Activated CD4-positive, CD25-positive, alpha-beta regulatory T cell treated with anti-CD3 and anti-CD28 coated beads, Interleukin-2, amount 50 U/mL, for 72 hours (primary cell): Measurements from ENCODE around the gene NCEH1.
A peak's percentile ranks its signal among the peaks of the same experiment; 100 is the strongest.
"Not testable (repeated sequence)": the region's sequence is repeated elsewhere in the genome, so short reads cannot be mapped to it uniquely, and the experiment has no call there.

Source experiments
- DNase-seq: peaks from one replicate; pipeline ENCODE4 v3.0.0; 2021

The NCEH1 gene

GRCh38 chr3:172608575-172608974, 102.3 kb downstream of the NCEH1 start:
- no peak for DNase-seq

DNA sequence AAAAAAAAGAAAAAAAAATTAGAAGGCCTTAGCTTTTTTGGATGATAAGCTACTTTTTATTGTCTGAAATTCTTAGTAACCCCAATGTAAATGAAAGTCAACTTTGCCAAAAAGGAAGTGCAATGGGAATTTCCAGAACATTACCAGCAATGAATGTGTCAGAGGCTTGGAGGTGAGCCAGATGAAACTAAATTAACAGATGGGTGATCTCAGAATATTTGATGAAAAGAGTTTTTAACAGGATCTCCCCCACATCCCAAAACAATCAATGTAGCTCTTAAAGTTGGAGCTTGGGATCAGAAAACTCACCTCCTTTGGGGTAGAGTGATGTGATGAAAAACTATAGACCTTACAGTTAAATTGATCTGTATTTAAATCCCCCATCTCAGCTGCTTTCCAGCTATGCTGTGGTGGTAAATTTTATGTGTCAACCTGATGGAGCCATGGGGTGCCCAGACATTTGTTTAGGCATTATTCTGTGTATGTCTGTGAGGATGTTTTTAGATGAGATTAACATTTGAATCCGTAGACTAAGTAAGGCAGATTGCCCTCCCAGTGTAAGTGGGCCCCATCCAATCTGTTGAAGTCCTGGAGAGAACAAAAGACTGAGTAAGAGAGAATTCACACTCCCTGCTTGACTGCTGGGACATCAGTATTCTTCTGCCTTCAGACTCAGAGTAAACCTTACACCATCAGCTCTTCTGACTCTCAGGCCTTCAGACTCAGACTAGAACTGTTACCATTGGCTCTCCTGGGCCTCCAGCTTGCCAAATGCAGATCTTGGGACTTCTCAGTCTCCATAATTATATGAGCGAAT, 103.4 kb downstream of the NCEH1 start:
- DNase-seq, result no peak

DNA sequence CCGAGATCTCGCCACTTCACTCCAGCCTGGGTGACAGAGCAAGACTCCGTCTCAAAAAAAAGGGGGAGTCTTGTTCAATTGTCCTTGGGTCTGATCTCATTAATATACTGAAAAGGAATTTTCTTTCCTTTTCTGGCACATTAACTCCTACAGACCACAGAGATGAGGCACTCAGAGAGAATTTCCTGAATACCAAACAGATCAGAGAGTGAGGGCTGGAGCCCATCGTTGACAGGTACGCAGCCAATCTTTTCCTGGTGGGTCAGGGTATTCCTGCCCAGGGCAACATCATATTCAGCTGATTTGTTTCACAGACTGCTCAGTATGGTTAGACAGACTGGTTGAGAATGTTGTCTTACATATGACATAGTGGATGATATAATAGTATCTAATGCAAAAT, 104.8 kb downstream of the NCEH1 start:
- no peak for DNase-seq

GRCh38 chr3:172604895-172605646, 105.8 kb downstream of the NCEH1 start:
- DNase-seq, result no peak

DNA sequence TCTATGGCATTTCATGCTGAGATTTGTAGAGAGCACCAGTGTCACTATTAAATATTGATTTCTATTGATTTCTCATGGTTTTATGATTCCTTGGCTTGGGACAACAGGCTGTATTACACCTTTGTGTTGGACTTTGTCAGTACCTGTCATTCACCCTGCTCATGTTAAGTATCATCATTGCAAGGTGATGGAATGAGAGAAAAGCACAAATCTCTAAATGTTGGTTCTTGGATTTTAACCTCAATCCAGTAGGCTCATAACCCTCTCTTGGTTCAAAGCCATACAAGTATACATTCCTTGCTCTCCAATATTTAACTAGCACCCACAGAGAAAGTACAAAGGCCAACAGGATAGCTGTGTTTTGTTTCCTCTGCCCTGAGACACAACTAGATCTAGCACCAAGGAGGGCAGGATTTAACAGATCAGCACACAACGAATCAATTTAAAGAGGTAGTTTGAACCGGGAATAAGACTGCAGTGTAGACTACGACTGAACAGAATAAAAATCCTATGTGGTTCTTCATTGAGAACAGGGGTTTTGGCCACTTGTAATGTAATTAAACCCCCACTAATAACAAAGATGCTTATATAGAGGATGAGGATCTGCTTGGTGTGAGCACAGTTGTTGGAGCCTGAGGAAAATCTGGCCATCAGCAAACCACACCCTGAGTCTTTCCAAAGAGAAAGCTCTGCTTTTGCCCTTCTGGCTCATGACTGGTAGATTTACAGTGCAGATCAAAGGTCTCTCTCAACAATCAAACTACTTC, 109.6 kb downstream of the NCEH1 start:
- no peak for DNase-seq

DNA sequence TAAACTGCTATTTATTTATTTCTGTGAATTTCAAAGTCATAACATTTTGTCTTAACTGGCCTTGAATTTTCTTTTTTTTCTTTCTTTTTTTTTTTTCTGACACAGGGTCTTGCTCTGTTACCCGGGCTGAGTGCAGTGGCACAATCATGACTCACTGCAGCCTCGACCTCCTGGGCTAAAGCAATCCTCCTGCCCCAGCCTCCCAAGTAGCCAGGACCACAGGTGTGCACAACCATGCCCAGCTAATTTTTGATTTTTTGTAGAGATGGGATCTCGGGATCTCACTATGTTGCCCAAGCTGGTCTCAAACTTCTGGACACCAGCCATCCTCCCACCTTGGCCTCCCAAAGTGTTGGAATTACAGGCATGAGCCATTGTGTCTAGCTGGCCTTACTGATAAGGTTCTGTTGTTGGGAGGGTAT, 110.2 kb downstream of the NCEH1 start:
- no peak for DNase-seq

GRCh38 chr3:172598904-172599303, 112.0 kb downstream of the NCEH1 start:
- DNase-seq, result no peak

GRCh38 chr3:172596394-172596706, 114.5 kb downstream of the NCEH1 start:
- DNase-seq, result no peak

GRCh38 chr3:172595664-172596393, 115.0 kb downstream of the NCEH1 start:
- DNase-seq, result no peak

GRCh38 chr3:172594900-172595663, 115.8 kb downstream of the NCEH1 start:
- not testable (repeated sequence) for DNase-seq

DNA sequence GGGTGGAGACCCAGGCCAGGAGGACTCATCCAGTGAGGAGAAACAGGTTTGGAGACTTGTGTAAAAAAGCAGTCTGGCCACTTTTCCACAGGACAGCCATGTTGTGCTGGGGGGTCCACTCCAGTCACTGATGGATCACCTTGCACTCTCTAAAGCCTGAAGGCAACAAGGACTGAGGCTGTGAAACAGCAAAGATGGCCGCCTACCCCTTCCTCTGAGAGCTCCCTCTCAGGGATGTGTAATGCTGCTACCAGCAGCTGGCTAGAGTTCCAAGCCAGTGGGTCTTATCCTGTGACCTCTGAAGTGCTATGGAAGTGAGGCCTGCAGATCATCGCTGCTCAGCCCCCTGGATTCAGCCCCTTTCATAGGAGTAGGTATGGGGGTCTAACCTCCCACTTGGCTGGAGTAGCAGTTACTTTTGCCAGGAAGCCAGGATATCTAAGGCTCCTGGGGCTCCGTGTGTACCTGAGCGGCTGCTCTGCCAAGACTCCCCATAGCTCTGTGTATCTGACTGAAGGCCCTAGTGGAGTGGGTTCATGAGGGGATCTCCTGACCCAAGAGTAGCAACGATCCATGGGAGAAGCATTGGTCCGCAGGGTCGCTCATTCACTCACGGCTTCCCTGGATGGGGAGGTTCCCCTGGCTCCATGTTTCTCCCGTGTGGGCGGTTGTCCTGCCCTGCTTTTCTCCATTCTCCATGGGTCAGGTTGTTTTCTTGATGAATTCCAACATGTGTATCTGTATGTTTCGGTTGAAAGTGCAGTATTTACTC, 117.8 kb downstream of the NCEH1 start:
- DNase-seq, result peak; percentile 37

DNA sequence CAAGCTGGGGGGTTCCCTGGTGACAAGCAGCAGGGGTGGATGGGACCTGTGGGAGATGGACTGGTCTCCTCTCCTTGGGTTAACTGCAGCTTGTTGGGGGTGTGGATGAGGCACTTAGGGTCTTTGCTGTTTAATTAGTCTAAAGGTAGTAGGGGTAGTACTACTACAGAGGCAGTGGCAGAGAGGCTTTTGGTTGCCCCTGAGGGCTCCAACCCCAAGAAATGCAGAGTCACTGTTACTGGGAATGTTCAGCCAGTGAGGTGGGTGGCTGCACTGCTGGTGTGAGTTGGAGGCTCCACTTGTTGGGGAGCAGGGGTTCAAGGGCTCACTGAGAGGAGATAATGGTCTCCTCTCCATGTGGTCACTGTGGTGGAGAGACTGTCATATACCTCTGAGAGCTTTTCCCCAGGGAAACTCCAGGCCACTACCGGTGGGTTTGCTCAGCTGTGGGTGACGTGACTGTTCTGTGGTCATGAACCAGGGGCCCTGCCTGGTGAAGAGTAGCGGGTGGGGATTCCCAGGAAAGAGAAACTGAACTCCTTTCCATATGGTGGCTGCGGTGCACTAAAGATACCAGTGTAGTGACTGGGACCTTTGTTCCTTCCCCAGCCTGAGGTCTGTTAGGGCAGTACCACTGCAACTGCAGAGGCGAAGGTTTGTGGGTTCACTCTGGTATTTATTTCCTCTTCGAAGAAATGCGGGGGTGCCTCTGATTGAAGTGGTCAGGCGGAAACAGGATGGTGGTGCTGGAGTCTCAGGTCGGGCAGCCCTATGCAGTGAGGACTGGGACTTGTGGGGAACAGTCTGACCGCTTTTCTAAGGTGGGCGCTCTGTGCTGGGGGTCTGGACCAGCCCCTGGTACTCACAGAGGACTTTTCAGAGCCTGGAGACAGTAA, 118.7 kb downstream of the NCEH1 start:
- peak; percentile 67 for DNase-seq

- no peak for DNase-seq
These were observed 119.7 kb downstream of the NCEH1 start for GRCh38 chr3:172591125-172591605.

DNA sequence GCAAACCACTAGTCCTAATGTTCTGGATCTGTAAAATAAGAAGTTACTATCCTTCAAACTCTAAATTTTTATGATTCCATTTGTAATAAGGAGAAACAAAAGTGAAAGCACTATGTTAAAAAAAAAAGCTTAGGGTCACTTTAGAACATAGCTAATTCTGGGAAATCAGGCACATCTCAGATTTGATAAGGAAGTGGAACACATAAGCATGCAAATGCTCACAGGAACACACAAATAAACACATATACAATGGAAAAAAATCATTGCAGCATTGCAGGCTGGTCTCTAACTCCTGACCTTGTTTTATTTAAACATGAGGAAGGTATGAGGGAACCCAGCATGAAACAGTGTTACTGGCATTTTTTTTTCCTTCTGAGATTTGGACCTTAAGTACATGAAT, 124.4 kb downstream of the NCEH1 start:
- DNase-seq, result no peak

DNA sequence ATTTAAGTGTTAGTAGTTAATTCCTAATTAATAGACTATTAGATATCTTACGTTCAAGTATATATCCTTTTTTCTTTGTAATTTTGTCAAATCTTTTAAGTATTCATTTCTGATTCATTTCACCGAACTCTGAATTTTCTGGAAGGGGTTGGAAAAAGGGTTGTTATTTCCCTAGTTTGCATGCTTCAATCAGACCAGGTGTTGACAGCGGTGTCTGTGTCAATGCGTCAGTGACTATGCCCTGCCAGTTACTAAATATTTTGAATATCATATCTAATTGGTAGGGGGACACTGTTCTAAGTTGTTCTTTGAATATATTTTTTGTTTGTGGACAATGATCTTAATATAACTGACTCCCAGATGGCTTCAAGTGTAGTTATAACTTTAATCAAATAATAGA, 124.9 kb downstream of the NCEH1 start:
- DNase-seq, result no peak

DNA sequence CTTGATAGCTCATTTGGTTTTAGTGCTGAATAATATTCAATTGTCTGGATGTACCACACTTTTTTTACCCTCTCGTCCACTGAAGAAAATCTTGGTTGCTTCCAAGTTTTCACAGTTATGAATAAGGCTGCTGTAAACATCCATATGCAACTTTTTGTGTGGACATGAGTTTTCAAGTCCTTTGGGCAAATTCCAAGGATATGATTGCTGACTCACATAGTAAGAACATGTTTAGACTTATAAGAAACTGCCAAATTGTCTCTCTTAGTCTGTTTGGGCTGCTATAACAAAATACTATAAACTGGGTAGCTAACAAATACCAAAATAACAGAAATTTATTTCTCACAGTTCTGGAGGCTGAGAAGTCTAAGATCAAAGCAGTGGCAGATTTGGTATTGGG, 128.2 kb downstream of the NCEH1 start:
- DNase-seq, result no peak

GRCh38 chr3:172581757-172582166, 129.1 kb downstream of the NCEH1 start:
- no peak for DNase-seq

DNA sequence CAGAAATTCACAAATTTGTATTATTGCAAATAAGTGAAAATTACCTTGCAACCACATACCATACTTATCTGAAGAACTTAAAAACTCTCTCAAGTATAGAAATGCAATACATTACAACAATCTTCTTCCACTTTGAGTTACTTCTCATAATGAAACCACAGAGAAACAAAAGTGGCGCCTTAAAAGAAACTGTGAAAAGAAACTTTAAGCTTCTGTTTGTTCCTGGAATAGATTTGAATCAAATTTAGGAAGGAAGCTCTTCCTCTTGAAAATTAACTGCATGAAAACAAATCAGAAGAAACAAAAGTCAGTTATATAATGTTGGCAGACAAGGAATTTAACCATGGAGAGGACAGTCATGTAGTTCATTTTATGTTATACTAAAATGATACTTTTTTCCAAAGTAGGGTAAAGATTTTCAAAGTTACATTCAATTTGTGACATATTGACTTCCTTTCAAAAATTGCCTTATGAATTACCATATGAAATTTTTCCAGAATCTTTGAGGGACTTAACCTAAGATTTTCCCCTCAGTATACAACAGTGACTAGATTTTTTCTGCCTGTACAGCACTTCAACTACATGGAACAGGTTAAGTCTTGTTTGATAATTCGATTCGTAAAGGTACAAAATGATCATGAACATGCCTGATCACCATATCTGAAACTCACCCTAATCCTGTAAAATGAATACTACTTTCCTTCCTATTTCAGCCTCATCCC, 130.0 kb downstream of the NCEH1 start:
- no peak for DNase-seq
